ENCODE measurements around the gene MICAL3. TPM values are rescaled to one million over a fixed set of nuclear protein-coding genes. Genes with fewer than 3 reads are reported as not detected.

MICAL3 gene
- total and polyA plus RNA-seq, 9 of the 15 experiments (the other 6 are each of a cell fraction or from before 2014, with no cell fraction given): 0.53 to 32.1 (median 12.3) TPM

GRCh38 chr22:17980638-17981051 lies 43.7 kb downstream of the MICAL3 start (continued):
- TF ChIP-seq RBBP5 (IDR thresholded peaks at IDR 0.05; ENCODE audit: borderline replicate concordance, insufficient read depth, low read length, poor library complexity, severe bottlenecking): peak; percentile 85
- TF ChIP-seq PRDM10 (IDR thresholded peaks at IDR 0.05; ENCODE audit: partially characterized antibody): no peak
- TF ChIP-seq CSDE1 (IDR thresholded peaks at IDR 0.05): no peak
- TF ChIP-seq ETV5 (CRISPR knock-in tag; IDR thresholded peaks at IDR 0.05; ENCODE audit: low read depth): peak; percentile 86
- no peak for TF ChIP-seq ID3 (CRISPR knock-in tag; IDR thresholded peaks at IDR 0.05)
- peak; percentile 87 for TF ChIP-seq ID3 (tag; IDR thresholded peaks at IDR 0.05)
- TF ChIP-seq ATF2 (CRISPR knock-in tag; IDR thresholded peaks at IDR 0.05): no peak
- peak; percentile 95 for TF ChIP-seq STAT5A (IDR thresholded peaks at IDR 0.05; ENCODE audit: borderline replicate concordance, low read length)
- no peak for TF ChIP-seq NR3C1 (CRISPR knock-in tag; IDR thresholded peaks at IDR 0.05)
- no peak for TF ChIP-seq E2F8 (IDR thresholded peaks at IDR 0.05; ENCODE audit: low read depth, partially characterized antibody)
- TF ChIP-seq HNRNPUL1 (IDR thresholded peaks at IDR 0.05; ENCODE audit: low read length): no peak
- no peak for TF ChIP-seq ZC3H4 (CRISPR knock-in tag; IDR thresholded peaks at IDR 0.05; ENCODE audit: borderline replicate concordance)
- TF ChIP-seq KLF1 (tag; IDR thresholded peaks at IDR 0.05): peak; percentile 99
- peak; percentile 78; the same call in 1 of the 2 replicates for TF ChIP-seq SMAD3 (CRISPR knock-in tag; conservative IDR thresholded peaks at IDR 0.05)
- peak; percentile 98 for TF ChIP-seq ESRRA (IDR thresholded peaks at IDR 0.05; ENCODE audit: borderline replicate concordance, low read depth)
- TF ChIP-seq SMAD4 (CRISPR knock-in tag; conservative IDR thresholded peaks at IDR 0.05): peak; percentile 99
- no peak for TF ChIP-seq KHSRP (IDR thresholded peaks at IDR 0.05)

Data from K562 (cell line).